NCI-H748 treated with DMSO at 0.1 percent for 48 hours (cell line): ENCODE data around the gene LBH.

Source experiments
- DNase-seq: peaks from one replicate; lab custom pipeline; 2025; lab: John Stamatoyannopoulos, UW

The LBH gene

DNA sequence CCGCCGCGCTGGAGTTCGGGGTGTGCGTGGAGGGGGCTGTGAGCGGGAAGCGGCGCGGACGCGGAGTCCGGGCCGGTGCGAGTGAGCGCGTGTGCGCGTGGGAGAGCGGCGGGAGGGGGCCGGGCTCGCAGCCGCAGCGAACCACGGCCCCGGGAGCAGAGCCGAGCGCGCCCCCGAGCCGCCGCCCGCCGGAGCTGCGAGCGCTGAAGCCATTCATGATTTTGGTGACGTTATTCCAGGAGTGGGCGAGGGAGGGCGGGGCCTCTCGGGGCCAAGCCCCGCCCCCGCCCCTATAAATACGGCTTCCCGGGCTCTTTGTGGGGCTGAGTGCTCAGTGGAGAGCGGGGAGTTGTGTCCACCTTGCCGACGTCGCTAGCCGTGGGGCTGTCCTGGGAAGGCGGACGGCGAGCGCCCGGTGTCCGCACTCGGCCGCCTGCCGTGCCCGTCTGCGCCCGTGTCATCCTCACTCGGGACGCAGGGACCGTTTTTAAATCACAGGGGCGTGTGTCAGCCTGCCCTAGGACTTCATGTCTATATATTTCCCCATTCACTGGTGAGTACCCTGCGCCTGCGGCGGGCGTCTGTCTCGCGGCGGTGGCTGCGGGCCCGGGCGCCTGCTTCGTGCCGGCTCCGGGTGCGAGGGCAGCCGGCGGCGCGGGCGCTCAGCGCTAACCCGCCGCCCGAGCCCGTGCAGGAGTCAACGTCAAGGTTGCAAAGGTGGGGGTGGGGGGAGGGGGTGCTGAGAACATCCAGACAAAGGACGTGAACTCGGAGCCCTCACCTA, at the start of gene LBH:
Gene LBH (plus strand): TSS at position 323 of the 784 bp plus-strand sequence. CDS start 205 bp downstream, at position 528.
- DNase-seq, result peak; percentile 57

DNA sequence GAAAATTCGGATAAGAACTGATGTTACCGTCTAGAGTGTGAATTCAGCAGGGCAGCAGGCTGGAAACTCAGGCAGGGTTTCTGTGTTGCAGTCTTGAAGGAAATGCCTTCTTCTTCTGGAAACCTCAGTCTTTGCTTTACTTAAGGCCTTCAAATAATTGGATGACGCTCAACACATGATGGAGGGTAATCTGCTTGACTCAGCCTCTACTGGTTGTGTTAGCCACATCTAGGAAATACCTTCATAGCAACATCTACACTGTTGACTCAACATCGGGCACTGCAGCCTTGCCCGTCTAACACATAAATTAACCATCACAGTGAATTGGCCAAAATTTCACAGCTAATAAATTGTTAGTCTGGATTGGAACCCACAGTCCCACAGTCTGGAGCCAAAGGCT, 47.3 kb upstream of the LBH start:
- DNase-seq, result no peak

DNA sequence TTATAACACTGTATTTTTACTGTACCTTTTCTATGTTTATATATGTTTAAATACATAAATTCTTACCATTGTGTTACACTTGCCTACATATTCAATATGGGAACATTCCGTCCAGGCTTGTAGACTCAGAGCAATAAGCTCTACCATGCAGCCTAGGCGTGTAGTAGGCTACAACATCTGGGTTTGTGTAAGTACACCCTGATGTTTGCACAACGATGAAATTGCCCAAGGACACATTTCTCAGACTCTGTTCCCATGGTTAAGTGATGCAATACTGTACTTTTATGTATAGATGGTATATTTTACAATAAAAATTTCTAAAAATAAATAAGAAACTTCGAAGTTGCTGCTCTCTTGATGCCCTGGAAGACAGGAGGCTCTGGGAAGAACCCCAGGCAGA, 46.2 kb upstream of the LBH start:
- no peak for DNase-seq

DNA sequence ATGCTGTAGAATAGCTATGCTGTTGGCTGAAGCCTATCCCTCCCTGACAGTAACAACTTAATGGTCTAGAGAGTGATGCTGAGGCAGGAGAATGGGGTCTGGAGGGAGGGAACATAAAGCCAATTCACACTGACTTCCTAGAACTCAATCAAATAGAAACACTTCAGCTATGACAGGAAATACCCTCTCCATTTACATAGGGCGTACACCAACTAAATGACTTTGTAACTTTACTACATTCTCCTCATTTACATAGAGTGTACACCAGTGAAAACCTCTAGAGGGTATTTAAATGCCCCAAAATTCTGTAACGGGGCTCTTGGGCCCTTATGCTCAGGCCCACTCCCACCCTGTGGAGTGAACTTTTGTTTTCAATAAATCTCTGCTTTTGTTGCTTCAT, 43.0 kb upstream of the LBH start:
- DNase-seq, result peak; percentile 6

- DNase-seq, result no peak
Observed at GRCh38 chr2:30190637-30191036, 40.7 kb upstream of the LBH start.

GRCh38 chr2:30191107-30191506, 40.2 kb upstream of the LBH start:
- no peak for DNase-seq

DNA sequence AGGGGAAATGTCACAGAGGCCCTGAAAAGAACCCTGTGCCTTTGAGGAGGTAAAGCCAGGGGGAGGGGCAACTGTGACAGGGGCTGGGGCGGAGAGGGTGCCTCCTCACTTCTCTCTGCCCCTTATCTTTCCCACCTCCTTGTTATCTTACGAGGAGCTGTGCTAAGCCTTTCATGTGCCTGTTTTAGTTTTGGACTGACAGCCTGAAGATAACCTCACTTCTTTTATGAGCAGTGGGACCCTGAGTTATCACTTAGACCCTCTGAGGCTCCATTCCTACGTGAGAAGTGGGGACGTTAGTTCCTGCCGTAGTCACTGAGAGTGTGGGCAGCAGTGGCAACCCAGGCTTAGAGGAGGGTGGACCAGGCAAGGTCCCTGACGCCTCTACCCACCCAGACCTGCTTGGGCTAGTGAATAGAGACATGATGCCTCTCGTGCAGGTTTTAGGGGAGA, 39.5 kb upstream of the LBH start:
- DNase-seq, result no peak

GRCh38 chr2:30192314-30192713, 39.0 kb upstream of the LBH start:
- no peak for DNase-seq

DNA sequence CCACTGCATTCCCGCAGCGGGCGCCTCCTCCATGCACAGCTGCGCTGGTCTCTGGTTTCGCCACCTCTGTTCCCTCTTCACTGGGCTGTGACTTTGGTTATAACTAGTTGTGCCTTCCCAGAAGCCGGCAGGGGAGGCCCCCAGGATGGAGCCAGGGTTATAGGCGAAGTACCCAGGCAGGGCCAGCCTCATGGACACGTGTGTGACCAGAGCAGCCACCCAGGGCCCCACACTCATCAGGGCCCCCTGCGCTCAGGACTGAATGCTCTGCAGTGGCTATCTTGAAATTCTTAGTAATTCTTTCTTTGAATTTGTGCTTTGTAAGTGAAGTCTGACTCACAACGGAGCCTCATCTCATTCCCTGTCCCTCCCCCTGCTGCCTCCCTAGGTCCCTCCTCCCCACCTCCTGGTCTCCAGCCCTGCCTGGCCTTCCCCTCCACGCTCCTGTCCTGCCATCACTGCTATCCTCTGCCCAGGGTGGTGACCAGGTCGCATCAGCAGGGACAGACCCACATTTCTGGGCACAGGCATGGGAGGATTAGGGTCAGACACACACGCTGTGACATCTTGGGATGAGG, 38.1 kb upstream of the LBH start:
- no peak for DNase-seq

GRCh38 chr2:30194421-30194820, 36.9 kb upstream of the LBH start:
- no peak for DNase-seq

DNA sequence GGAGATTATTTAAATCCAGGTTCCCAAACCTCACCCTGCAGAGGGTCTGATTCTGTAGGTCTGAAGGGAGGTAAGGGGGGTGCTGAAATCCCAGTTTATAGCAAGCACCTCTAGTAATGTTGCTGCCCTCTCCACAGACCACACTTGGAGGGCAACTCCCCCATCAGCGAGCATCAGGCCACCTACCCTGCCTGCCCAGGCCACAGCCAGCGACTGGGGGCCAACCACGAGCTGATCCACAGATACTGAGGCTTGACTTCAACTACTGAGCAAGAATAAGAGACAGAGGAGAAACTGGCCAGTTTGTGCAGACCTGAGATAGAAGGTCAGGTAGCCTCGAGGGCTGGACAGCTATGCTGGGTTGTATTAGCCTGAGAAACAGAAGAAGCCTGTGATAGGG, 36.3 kb upstream of the LBH start:
- no peak for DNase-seq

DNA sequence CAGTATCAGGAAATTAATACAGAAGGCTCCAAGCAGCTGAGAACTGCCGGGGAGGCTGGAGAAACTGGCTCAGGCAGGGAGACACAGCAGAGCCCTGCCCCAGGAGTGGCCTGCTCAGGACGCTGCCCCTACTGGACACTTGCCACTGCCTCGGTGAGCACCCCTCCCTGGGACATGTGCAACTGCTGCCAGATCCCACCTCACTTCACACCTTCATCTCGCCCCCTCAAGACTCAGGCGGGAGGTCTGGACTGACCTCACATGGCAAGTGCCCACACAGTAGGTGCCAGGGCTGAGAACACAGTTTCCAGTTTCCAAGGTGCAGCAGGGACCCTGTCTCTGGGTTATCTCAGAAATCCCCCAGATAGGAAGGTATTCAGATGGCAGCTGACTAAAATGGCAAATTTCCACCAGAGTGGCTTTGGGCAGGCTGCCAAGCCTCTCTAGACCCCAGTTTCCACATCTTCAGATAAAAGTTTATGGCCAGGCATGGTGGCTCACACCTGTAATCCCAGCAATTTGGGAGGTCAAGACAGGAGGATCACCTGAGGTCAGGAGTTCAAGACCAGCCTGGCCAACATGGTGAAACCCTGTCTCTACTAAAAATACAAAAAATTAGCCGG, 33.7 kb upstream of the LBH start:
- DNase-seq, result no peak

DNA sequence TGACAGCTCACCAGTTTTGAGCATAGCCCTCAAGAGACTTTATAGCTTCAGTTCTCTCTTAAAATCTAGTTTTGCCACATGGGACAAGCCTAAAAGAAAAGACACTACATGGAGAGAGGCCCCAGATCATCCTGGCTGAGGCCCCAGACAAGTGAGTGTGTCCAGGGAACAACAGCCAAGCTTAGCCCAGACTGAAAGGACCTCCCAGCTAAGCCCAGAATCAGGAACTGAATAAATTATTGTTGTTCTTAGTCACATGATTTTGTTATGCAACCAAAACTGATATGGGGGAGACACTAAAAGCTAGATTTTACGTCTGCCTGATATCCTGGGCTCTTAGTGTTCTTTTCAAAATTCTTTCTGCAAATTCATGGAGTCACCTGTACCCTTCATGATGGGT, 29.3 kb upstream of the LBH start:
- no peak for DNase-seq

GRCh38 chr2:30203156-30203555, 28.2 kb upstream of the LBH start:
- DNase-seq, result no peak

GRCh38 chr2:30204281-30204680, 27.1 kb upstream of the LBH start:
- no peak for DNase-seq

DNA sequence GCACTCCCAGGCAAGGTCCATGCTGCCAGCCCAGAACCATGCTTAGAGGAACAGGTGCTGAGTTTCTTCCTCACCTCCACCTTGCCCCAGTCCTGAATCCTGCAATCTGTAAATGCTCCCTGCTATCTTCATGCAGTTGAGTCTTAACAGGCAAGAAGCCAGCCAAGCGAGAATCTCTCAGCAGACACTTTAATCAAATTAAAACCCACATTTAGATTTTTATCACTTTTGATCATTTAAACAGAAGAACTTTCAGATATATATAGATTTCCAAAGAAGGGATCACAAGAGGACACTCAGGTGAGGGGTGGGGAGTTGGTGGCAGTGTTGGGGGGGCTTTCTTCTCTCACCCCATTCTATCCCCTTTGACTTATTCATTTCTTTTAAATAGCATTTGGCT, 25.9 kb upstream of the LBH start:
- no peak for DNase-seq

DNA sequence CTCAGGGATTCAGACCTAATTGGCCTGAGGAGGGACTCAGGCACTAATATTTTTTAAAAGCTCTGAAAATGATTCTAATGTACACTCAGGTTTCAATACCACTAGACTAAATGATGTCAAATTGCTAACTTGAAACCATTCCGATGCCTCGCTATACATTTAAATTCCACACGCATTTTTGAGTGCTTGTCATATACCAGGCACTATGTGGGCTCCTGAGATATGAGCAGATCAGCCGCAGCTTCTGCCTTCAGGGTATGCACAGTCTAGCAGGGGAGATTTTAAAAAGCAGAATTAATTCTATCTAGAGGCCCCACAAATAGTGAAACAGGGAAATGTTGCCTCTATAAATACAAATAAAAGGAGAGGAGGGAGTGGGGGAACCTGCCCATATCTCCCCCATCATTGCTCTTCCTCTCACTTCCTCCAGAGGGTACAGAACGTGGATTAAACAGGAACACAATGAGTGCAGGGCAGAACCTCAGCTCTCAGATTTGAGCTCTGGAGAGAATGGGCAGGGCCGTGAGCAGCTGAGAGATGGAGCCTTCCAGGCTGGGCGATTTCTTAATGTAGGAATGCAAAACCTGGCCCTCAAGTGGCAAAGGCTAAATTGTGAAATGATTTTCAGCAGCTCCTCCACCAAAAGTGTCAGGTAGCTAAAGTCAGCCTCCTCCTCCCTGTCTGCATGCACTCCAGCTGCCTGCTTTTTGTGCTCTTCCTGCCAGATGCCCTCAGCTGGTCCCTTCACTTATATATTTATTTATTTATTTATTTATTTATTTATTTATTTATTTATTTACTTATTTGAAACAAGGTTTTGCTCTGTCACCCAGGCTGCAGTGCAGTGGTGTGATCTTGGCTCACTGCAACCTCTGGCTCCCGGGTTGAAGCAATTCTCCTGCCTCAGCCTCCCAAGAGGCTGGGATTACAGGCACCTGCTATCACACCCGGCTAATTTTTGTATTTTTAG, 24.6 kb upstream of the LBH start:
- DNase-seq, result no peak

GRCh38 chr2:30208453-30208852, 22.9 kb upstream of the LBH start:
- no peak for DNase-seq

DNA sequence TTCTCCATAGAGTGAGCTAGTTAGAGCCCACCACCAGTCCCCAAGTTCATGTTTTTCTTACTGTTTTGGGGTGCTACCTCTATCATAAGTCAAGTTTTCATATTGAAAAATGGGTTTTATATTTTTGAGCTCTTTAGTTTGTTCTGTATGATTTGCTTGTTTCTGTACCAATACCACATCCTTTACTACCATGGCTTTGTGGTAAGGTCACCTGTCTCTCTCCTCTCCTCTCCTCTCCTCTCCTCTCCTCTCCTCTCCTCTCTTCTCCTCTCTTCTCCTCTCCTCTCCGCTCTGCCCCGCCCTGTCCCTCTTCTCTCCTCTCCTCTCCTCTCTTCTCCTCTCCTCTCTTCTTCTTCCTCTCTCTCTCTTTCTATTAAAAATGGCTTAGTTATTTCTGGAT, 22.1 kb upstream of the LBH start:
- DNase-seq, result no peak

GRCh38 chr2:30213326-30213725, 18.0 kb upstream of the LBH start:
- no peak for DNase-seq

DNA sequence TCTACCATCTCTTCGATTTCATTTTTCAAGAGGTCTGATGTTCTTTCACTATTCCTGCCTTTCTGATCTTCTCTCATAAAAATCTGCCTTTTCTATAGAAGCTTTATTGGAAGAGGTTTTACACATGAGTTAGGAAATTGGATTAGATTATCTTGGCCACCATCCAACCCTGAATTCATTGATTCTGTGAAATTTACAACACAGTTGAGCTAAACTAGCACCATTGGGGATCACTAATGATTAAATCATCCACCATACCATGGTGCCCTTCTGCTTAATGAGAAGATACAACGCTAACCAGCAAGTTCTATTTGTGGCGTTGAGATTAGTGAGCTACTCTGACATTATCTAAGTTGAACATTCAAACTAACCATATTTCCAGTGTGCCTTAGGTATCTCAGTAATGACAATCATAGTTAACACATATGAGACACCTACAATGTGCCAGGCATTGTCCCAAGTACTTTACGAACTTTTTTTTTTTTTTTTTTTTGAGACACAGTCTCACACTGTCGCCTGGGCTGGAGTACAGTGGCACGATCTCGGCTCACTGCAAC, 17.3 kb upstream of the LBH start:
- DNase-seq, result no peak

- no peak for DNase-seq
Observed at GRCh38 chr2:30216157-30216556, 15.2 kb upstream of the LBH start.
